Skeletal muscle satellite cell (primary cell): Measurements from ENCODE around the gene MYL10.
A peak's percentile ranks its signal among the peaks of the same experiment; 100 is the strongest.
"Not testable (repeated sequence)": the region's sequence is repeated elsewhere in the genome, so short reads cannot be mapped to it uniquely, and the experiment has no call there.

Experiments
- H3K27me3 ChIP-seq: 2 replicates; pipeline ENCODE4 v1.7.0; 2013; ENCODE audit warnings: low read length; ENCODE audit not compliant: control insufficient read depth, insufficient read depth
- H3K36me3 ChIP-seq: 2 replicates; pipeline ENCODE4 v1.7.0; 2013; ENCODE audit warnings: mild to moderate bottlenecking, control low read depth, low read length; ENCODE audit not compliant: insufficient read depth
- H3K4me1 ChIP-seq: 2 replicates; pipeline ENCODE4 v1.7.0; 2013; ENCODE audit warnings: low read length; ENCODE audit not compliant: control insufficient read depth, insufficient read depth
- H3K4me2 ChIP-seq: 2 replicates; pipeline ENCODE4 v1.7.0; 2013; ENCODE audit warnings: mild to moderate bottlenecking, low read length
- H3K4me3 ChIP-seq: 2 replicates; pipeline ENCODE4 v1.7.0; 2013; ENCODE audit warnings: low read length
- H3K9ac ChIP-seq: 2 replicates; pipeline ENCODE4 v1.7.0; 2013; ENCODE audit warnings: mild to moderate bottlenecking, low read depth, low read length, moderate library complexity
- H3K9me3 ChIP-seq: replicated peaks from 2 replicates; pipeline ENCODE4 v1.7.0; 2013; ENCODE audit warnings: mild to moderate bottlenecking, control low read depth, low read length

MYL10 gene

DNA sequence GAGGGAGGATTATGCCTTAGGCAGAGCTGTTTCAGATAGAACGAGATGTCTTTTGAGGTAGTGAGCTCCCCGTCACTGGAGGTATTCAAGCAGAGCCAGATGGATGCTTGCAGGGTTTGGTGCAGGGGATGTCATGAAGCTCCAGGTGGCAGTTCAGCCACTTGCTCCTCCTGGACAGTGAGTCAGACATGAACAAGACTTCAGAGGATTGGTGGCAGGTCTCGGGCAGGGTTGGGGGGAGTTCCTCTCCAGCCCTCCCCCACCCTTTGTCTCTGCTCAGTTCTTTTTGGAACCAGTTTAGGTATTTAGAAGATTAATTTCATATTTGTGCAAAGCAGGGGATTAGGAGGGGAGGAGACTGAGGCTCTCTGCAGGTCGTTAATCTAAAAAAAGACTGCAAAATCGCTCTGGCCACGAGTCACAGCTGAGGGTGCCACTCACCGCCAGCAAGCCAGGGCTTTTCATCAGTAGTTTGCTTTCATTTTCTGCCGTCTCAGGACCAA, 21.5 kb upstream of the MYL10 start:
- Histone ChIP-seq H3K9ac (no peak overlapping the region), H3K9me3 (no peaks in the 10 kb centered on the region), H3K4me1 (no peaks in the 10 kb centered on the region), H3K36me3 (no peaks in the 10 kb centered on the region), H3K4me3 (no peak overlapping the region), H3K4me2 (peak overlapping the region; percentile 40), H3K27me3 (peaks cover 39% of the 10 kb centered on the region)

DNA sequence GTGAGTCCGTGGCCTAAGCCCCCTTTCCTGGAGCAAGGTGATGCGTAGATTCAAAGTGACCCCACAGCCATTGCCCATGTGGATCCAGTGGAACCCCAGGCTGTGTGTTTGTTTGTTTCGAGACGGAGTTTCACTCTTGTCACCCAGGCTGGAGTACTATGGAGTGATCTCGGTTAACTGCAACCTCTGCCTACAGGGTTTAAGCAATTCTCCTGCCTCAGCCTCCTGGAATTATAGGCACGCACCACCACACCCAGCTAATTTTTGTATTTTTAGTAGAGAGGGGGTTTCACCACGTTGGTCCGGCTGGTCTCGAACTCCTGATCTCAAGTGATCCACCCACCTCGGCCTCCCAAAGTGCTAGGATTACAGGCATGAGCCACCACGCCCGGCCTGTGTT, 18.8 kb upstream of the MYL10 start:
- not testable (repeated sequence) for H3K4me3 ChIP-seq, H3K9ac ChIP-seq, H3K4me2 ChIP-seq, H3K9me3 ChIP-seq, H3K4me1 ChIP-seq, H3K36me3 ChIP-seq
- H3K27me3 ChIP-seq: peaks cover 42% of the 10 kb centered on the region

DNA sequence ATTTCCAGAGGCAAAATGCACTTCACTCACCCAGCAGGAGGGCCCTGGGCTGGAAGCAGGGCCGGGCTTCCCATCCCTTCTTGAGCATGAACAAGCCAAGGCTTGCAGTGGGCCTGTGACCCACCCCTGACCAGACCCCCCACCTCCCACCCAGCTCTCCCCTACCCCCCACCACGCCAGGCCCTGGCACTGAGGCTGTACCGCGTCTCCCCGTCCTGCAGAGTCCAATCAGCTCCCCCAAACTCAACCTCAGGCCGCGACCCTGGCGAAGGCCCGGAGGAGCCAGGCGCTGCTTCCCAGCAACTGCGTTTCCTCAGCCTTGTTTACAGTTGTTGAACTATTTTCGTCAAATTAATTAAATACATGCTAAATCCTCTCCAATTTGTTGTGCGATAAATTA, 16.9 kb upstream of the MYL10 start:
- peaks cover 5% of the 10 kb centered on the region for H3K4me1 ChIP-seq

DNA sequence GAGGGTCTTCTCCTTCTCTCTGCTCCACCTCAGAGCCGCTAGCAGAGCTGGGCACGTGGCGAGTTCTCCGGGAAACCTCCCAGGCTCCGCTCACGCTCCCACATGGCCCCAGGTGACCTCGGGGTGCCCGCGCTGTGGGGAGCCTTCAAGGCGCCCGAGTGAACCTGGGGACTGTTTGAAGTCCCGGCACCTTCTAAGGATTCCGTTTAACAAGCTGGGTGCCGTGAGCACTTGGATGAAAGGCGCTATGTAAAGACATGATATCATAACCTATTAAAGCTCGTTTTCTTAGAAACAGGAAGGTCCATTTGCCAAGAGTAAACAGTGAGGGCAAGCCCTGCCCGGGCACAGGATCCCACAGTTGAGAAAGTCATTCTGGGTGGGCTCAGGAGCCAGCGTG, 15.8 kb upstream of the MYL10 start:
- Histone ChIP-seq H3K9ac (no peak overlapping the region), H3K36me3 (no peaks in the 10 kb centered on the region), H3K4me2 (peak overlapping the region; percentile 40), H3K9me3 (no peaks in the 10 kb centered on the region), H3K4me3 (no peak overlapping the region), H3K27me3 (peaks cover 26% of the 10 kb centered on the region), H3K4me1 (peaks cover 5% of the 10 kb centered on the region)

More for the DNA sequence above, 16.9 kb upstream of the MYL10 start:
- H3K4me3 ChIP-seq: no peak overlapping the region
- H3K27me3 ChIP-seq: peaks cover 33% of the 10 kb centered on the region
- no peak overlapping the region for H3K4me2 ChIP-seq
- H3K36me3 ChIP-seq: no peaks in the 10 kb centered on the region
- H3K9me3 ChIP-seq: no peaks in the 10 kb centered on the region
- H3K9ac ChIP-seq: no peak overlapping the region

DNA sequence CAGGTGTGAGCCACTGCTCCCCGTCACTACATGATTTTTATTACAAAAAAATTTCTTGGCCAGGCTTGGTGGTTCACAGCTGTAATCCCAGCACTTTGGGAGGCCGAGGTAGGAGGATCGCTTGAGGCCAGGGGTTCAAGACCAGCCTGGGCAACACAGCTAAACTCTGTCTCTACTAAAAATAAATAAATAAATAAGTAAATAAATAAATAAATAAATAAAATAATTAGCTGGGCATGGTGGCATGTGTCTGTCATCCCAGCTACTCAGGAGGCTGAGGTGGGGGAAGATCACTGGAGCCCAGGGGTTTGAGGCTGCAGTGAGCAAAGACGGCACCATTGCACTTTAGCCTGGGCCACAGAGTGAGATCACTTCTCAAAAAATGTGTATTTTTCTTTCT, 10.0 kb upstream of the MYL10 start:
- not testable (repeated sequence) for H3K4me3 ChIP-seq, H3K4me2 ChIP-seq, H3K9me3 ChIP-seq, H3K4me1 ChIP-seq, H3K9ac ChIP-seq, H3K36me3 ChIP-seq
- H3K27me3 ChIP-seq: peaks cover 19% of the 10 kb centered on the region

DNA sequence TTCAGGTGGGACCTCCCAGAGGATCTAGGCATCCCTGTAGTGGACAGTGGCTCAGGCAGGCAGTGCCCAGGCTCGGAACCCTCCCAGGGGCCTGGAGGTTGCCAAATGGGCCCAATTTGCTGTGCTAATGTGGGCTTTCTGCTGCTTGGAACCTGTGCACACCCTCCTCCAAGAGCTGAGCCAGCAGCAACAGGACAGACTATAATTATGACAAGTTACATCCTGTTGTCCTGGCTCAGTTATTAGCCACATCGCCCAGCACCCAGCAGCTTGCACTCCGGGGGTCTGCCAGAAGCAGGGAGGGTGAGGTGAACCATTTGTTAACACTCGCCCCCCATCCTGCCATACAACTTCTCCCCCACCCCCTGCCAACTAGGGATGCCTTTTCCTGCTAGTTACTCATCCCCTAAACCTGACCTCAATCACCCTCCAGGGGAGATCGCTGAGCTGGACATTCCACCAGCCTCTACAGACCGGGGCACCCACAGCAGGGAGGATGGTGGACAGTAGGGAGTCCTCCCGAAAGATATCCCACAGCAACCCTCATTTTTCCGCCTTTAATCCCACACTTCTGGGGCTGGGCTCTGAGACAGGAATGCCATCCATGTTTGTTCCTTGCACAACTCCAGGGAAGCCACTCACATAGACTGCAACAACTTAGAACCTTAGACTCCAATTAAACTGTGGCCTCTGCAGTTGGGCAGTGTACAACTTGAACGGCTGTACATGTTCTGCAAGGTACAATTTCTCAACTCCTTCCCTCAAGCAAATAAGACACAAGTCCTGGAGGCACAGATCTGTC, 7.9 kb upstream of the MYL10 start:
- H3K4me1 ChIP-seq: peaks cover 8% of the 10 kb centered on the region
- H3K4me2 ChIP-seq: no peak overlapping the region
- no peak overlapping the region for H3K9ac ChIP-seq
- H3K36me3 ChIP-seq: no peaks in the 10 kb centered on the region
- no peak overlapping the region for H3K4me3 ChIP-seq
- peaks cover 4% of the 10 kb centered on the region for H3K9me3 ChIP-seq
- peaks cover 19% of the 10 kb centered on the region for H3K27me3 ChIP-seq

DNA sequence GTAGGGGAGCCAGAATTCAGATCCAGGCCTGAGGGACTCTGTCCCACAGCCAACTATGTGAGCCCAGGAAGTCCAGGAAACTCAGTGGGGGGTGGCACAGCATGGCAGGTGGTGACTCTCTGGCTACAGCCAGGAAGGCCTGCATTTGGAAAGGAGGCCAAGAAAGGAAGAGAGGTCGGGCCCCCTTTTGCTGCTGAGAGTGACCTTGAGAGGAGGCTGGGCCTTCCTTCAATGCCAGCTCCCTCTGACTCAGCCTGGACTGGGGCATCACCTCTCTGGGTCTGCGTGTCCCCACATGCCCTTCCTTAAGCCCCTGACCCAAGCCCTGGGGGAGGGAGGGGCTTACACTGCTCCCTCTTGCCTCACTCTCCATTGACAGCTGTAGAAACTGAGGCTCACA, 6.4 kb upstream of the MYL10 start:
- Histone ChIP-seq H3K4me1 (peaks cover 21% of the 10 kb centered on the region), H3K9me3 (peaks cover 4% of the 10 kb centered on the region), H3K27me3 (peaks cover 10% of the 10 kb centered on the region), H3K4me3 (no peak overlapping the region), H3K4me2 (no peak overlapping the region), H3K9ac (no peak overlapping the region), H3K36me3 (no peaks in the 10 kb centered on the region)

DNA sequence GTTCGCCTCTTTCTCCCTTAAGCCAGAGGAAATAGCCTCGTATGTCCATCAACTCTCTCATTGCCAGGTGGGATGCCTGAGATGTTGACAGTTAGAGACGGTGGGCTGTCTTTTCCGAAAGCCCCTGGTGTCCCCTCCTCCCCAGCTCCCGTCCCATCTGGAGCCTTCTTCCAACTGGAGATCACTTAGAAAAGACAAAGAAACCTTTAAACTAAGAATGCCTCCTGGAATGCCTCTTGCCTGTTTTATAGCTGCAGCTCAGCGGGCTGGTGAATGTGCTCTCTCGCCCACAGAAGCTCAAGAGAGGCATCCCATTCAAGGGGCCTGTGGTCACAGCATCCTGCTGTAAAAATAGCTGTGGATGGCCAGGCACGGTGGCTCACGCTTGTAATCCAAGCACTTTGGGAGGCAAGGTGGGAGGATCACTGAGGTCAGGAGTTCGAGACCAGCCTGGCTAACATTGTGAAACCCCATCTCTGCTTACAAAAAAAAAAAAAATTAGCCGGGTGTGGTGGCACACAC, 5.2 kb upstream of the MYL10 start:
- Histone ChIP-seq H3K4me3 (no peak overlapping the region), H3K4me1 (peaks cover 24% of the 10 kb centered on the region), H3K27me3 (peaks cover 10% of the 10 kb centered on the region), H3K4me2 (no peak overlapping the region), H3K9ac (no peak overlapping the region), H3K36me3 (no peaks in the 10 kb centered on the region), H3K9me3 (peaks cover 4% of the 10 kb centered on the region)

DNA sequence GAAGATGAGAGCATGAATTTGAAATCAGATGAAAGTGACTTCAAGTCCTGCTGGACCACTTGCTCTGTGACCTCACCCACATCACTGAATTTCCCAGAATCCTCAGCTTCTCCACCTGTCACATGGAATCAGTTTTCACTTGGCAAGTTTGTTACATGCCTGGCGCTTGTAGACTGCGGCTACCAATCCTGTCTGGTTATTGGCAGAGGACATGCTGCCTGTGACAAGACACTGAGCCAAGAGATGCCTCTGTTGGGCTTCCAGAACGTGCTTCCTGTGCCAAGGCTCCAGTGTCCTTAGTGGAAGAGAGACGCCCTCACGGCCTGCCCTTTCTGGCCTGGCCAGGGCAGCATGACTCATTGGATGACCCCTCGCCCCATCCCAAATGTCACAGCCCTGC, 4.4 kb upstream of the MYL10 start:
- Histone ChIP-seq H3K9ac (no peak overlapping the region), H3K9me3 (peaks cover 4% of the 10 kb centered on the region), H3K4me3 (no peak overlapping the region), H3K4me1 (peaks cover 28% of the 10 kb centered on the region), H3K27me3 (peaks cover 10% of the 10 kb centered on the region), H3K36me3 (no peaks in the 10 kb centered on the region), H3K4me2 (no peak overlapping the region)

DNA sequence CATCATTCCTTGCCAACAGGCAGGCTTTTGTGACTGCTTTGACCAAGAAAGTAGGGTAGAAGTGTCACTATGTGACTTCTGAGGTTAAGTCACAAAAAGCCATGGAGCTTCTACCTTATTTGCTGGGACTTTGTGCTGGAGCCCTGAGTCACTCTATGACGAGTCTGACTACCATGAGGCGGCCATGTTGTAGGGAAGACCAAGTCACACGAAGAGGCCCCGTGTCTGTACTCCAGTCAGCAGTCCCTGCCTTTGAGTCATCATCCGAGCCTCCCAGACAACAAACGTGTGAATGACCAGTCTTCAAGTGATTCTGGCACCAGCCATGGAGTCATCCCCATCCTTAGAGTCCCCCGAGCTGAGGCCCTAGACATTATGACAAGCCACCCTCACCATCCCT, 3.5 kb upstream of the MYL10 start:
- peaks cover 4% of the 10 kb centered on the region for H3K9me3 ChIP-seq
- no peak overlapping the region for H3K9ac ChIP-seq
- no peak overlapping the region for H3K4me2 ChIP-seq
- H3K4me3 ChIP-seq: no peak overlapping the region
- H3K4me1 ChIP-seq: peaks cover 29% of the 10 kb centered on the region
- peaks cover 10% of the 10 kb centered on the region for H3K27me3 ChIP-seq
- no peaks in the 10 kb centered on the region for H3K36me3 ChIP-seq

DNA sequence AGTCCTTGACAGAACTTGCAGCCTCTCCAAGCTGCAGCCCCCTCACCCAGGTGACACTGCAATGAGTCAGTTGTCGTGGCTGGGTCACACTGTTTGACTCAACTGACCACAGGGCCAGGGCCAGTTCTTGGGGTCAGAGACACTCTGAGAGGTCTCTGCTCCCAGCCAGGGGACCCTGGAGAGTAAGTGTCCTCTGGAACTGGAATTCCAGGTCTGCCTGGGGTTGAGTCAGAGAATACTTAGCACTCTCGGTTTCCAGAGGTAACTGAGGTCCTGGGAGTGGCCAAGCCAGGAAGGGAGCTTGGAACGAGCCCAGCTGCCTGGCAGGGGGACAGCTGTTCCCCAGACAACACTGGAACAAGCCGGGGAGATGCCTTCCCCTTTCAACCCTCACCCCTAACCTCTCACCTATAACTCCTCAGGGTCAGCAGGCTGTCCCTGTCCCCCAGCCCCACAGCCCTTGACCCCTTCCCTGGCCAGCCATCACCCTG, 2.2 kb upstream of the MYL10 start:
- H3K9ac ChIP-seq: no peak overlapping the region
- peaks cover 1% of the 10 kb centered on the region for H3K27me3 ChIP-seq
- H3K4me1 ChIP-seq: peaks cover 21% of the 10 kb centered on the region
- H3K9me3 ChIP-seq: peaks cover 4% of the 10 kb centered on the region
- peak overlapping the region; percentile 9 for H3K4me3 ChIP-seq
- peak overlapping the region; percentile 38 for H3K4me2 ChIP-seq
- no peaks in the 10 kb centered on the region for H3K36me3 ChIP-seq

DNA sequence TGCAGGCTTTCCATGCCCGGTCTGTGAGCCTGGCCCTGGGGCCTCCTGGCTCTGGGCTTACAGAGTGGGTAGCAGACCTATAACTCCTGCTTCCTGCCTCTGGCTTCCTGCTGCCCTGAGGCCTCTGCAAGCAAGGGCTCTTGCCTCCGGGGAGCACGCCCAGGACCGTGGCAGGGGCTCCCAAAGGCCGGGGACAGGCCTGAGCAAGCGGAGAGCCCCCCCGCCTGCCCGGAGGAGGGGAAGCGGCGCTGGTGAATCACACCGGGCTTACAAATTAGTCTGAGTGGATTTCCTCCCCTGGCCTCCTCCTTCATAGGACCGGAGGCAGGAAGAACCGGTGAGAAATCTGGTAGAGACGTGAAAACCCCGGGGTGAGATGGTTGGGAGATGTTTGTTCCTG, 1.5 kb upstream of the MYL10 start:
- Histone ChIP-seq H3K4me2 (peak overlapping the region; percentile 38), H3K9ac (no peak overlapping the region), H3K9me3 (peaks cover 4% of the 10 kb centered on the region), H3K36me3 (no peaks in the 10 kb centered on the region), H3K4me1 (peaks cover 21% of the 10 kb centered on the region), H3K27me3 (no peaks in the 10 kb centered on the region), H3K4me3 (no peak overlapping the region)
